ENCODE results near the gene SYT2. TPM values are rescaled to one million over a fixed set of nuclear protein-coding genes. Genes with fewer than 3 reads are reported as not detected.
"Not testable (repeated sequence)": the region's sequence is repeated elsewhere in the genome, so short reads cannot be mapped to it uniquely, and the experiment has no call there.

SYT2 gene
- total RNA-seq, 1 donor from 2014 or later = not detected

DNA sequence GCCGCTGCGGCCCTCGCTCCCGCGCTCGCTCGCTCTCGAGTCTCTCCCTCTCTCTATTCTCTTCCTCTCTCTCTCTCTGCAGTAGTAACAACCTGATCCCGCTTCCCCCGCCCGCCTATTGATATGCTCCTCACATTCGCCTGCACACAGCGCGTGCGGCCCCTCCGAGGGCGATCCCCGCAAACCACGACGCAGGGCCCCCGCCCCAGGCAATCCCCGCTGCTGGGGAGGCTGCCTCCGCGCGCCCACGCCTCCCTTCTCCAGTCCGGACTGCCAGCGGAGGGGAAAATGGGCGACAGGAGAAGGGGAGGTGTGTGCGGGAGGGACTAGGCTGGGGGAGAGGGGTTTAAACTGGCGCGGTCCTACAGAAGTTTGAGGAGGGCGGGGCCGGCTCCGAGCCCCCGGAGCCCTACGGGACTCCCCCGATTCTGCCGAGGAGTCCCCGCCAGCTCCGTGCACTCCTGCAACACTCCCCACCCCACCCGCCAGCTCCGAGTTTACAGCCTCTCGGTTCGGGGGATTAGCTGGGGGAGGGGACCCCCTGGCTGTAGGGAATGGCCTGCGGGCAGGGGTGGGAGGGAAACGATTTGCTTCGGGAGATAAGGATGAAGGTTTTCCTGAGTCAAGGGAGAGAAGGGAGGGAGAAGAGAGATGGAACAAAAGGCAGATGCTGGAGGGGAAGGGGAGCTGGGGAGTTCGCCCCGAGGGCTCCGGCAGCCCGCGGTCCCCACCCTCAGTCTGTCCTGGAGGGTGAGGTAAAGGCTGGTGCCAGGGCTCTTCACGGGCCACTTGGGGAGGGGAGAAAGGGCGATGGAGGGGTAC, 66.6 kb downstream of the SYT2 start:
- intact Hi-C loops (cut with micrococcal nuclease) = no loop called here

DNA sequence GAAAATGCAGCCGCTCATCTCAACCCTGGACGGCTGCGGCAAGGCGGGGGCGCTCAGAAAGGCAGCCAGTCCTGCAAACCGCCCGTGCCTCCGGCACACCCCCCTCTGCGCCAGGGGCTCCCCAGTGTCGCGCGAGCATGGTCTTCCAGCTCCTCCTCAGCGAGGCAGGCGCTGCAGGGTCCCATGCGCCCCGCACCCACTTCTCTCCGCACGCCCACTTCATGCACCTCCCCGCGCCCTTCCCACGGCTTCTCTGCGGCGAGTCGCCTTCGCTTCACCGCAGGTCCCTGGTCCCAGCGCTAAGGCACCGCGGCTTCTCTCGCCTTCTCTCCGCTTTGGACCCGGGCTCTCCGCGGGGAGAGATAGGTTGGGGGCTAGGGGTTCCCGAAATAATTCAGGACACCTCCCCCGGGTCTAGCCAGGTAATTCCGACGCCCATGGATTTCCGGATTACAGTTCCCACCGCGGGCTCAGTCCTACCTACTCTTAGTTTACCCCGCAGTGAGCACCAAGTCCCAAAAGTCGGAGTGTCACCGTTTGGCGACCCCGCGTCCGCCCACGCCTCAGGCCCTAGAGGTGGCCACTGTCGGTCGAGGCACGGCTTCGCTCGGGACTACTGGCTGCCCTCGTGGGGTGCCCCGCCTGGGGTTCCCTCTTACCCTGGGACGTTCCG, 67.5 kb downstream of the SYT2 start:
- intact Hi-C loops (cut with micrococcal nuclease) = no loop called here

DNA sequence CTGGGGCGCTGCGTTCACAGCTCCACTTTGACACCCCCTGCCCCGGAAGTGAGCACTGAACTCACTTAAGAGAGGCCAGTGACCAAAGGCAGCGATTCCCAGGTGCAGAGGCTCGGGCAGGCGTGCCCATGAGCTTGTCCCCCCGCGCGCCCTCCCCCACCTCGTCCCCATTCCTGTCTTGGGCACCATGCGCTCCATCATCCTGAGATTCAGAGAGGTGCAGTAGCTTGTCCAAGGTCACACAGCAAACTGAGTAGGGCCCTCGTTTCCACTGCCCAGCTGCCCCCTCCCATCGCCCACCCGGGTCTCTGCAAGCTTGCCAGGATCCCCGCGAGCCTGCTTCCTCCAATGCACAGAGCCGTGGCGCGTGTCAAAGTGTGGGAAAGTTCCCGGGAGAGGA, 68.0 kb downstream of the SYT2 start:
- intact Hi-C loops (cut with micrococcal nuclease) = no loop called here

DNA sequence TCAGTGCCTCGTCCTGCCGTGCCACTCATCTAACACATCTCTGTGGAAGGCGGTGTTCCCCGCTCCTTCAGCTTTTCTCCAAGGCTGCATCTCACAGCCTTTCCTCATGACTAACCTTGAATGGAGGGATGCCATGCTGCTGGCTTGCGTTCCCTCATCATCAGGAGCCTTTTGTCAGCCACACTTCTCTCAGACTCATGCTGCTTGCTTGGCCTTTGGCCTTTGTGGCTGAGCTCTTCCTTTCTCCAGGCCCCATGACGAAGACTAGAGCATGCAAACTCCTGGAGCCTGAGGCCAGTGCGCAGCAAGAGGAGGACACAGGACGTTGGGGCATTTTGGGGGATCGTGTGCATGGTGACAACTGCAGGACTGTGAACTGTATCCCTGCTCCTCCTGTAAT, 70.8 kb downstream of the SYT2 start:
- intact Hi-C loops (cut with micrococcal nuclease) = no loop called here

DNA sequence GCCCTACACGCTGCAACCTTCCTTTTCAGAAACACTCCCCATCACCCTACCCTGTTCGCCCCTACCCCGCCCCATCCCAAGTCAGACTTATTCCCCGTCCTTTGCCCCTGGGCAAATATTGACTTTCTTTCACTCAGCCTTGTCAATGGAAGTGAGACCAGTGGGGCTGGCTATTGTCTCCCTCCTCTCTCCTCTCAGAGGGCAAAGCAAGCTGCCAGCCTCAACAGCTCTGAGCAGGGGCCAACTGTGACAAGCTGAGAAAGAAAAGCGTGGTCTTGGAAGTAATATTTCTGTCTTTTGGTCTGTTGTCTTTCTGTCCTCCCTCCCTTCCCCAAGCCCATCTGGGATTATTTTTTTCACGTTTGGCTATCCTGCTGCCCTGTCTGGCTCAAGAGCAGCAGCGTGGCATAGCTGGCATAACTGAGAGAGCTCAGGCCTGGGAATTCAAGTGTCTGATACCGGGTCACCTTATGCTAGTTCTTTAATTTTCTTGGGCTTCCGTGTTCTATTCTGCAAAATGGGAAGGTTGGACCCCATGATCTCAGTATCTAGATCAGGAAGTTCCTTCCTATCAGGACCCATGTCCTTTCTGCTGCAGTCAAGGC, 71.5 kb downstream of the SYT2 start:
- intact Hi-C loops (cut with micrococcal nuclease) = not testable (repeated sequence)

DNA sequence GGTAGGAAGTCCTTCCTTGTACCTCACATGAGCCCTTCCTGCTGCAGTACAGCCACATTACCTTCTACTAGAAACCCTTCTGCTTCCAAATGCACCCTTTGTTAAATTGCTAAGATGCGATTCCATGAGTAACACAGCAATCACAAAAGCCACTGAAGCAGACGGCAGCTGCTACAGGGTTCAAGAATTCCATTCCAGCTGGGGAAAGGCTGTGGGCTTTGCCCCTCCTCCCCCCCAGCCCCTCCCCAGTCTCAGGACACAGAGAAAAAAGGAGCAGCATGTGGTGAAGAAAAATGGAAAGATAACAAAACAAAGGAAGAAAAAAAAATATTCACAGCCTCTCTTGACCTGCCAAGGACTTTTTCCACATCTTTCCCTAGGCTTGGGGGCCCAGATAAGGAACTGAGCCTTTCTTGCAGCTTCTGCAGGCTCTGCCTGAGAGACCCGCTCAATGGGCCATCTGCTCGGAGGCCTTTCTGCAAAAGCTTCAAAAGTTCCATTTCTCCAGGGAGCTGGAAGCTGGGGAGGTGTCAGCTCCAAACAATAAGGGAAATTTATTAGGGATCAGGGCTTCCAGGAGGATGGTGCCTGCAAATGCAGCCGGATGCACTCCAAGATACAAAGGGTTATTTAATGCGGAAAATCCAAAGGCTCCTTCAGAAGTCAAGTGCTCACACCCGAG, 72.1 kb downstream of the SYT2 start:
- intact Hi-C loops (cut with micrococcal nuclease) = no loop called here

DNA sequence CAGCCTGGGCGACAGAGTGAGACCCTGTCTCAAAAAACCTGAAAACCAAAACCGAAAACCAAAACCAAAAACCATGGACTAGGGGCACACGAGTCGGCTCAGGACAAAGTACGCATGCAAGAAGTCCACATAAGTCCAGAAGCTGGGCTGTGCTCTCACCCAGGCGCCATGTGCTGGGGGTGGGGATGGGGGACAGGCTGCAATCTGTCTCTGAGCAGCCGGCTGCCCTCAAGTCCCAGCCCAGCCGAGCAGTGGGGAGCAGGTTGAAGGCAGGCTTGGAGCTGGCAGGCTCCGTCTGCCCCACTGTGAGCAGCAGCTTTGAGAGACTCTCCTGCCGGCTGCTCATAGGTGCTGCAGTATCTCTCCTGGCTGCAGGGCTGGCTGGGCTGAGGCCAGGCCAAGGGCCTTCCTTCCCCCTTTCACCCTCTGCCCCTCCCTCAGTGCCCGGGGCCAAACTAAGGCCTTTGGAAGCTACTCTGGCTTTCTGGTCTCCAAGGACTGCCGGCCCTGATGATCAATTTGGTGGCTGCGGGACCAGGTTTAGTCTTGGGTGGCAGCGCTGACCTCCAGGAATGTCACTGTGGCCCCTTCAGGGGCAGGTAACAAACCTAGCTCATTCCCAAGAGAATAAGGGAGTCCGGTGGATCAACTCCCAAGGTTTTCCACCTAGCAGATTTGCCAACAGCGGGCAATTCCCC, 72.8 kb downstream of the SYT2 start:
- intact Hi-C loops (cut with micrococcal nuclease) = not testable (repeated sequence)

DNA sequence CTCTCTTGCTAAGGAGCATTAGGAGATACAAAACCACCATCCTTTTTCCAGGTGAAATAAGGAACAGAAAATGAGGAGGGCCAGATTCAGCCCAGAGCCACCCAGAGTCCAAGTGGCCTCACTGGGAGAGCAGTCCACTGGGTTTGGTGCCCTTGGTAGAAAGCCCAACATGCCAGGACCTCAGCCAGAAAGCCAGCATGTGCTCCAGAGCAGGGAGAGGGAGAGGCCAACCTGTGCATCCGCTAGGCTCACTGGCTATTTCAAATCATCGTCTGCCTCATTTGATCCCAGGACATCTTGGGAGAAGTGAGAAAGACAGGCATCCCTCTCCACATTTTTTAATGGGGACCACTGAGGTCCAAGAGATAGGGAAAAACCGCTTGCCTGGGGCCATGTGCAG, 74.1 kb downstream of the SYT2 start:
- intact Hi-C loops (cut with micrococcal nuclease) = not testable (repeated sequence)

DNA sequence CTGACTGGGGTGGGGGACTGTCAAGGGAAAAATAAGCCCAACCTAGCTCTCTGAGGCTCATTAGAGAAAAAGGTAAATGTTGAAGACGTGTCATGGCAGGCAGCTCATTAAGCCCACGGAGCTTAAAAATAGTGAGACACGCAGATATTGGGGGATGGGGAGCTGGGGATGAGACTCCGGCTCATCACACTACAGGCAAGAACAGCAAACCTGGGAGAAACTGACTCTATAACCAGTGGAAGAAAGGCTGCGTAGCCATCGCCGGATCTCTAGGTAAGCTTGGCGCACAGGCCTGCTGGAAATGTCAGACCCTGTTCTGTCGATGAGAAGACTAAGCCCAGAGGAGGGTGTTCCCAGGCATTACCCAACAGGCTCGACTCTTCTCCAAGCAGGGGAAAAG, 78.0 kb downstream of the SYT2 start:
- intact Hi-C loops (cut with micrococcal nuclease) = no loop called here

DNA sequence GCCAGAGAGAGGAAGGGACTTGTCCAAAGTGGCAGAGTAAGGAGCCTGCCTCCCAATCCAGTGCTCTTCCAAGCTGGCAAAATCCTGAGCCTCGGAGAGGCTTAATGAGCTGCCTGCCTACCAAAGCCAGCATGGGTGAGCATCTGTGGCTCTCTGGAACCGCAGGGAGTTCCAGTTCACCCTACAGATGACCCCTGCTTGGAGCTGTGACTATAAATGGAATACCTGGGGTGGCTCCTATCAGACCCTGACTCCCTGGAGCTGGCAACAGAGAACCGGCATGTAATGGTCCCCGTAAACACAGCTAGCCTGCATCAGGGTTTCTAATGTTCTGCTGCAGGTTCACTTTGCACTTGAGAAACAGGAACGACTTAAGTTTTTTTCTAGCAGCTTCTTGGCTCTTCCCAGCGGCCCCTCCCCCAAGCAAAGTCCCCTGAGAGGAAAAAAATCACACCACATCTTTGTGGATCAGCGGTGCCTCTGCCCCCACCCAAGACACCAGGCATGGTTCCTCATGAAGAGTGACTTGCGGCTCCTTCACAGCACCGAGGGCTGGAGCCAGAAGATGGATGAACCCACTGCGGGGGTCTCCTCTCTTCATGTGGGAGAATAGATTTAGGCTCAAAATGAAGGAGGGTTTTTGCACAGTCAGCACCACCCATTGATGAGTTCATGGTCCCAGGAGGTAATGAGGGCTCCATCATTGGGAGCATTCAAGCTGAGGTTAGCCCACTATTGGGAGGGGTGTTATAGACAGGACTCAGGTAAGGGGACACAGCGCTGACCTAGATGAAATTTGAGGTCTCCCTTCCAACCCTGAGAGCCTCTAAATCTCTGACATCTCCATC, 79.0 kb downstream of the SYT2 start:
- intact Hi-C loops (cut with micrococcal nuclease) = no loop called here

DNA sequence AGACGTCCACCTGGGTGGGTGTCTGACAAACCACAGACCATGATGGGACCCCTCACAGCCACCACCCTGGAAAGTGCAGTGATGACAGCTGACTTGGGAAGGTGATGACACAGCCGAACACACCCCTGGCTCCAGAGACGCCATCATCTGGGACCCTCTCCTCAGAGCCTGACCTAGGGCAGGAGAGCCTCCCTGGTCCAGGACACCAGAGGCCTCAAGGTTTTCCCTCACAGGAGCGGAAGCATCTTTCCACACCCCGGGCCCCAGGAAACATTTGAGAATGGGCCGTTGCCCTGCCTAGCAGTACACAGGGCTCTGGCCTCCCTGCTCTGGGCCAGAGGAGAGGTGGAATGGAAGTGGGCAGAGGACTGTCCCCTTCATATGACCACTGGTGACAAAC, 79.7 kb downstream of the SYT2 start:
- intact Hi-C loops (cut with micrococcal nuclease) = no loop called here

DNA sequence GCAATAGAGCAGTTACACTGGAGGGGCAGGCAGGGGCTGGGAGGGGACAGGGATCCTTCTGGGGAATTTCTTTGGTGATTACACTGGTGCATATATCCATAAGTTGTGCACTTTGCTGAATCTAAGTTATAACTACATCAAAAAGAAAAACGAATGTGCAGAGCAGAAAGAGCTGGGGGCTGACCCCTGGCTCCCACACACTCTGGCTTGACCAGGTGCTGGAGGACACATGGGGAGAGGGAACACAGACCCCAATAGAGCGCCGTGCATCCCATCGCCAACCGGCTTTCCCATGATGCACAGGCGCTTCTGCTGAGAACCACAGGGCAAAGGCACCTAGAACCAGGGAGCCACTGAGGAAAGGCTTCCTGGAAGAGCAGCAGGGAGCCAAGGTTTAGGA, 80.2 kb downstream of the SYT2 start:
- intact Hi-C loops (cut with micrococcal nuclease) = not testable (repeated sequence)

DNA sequence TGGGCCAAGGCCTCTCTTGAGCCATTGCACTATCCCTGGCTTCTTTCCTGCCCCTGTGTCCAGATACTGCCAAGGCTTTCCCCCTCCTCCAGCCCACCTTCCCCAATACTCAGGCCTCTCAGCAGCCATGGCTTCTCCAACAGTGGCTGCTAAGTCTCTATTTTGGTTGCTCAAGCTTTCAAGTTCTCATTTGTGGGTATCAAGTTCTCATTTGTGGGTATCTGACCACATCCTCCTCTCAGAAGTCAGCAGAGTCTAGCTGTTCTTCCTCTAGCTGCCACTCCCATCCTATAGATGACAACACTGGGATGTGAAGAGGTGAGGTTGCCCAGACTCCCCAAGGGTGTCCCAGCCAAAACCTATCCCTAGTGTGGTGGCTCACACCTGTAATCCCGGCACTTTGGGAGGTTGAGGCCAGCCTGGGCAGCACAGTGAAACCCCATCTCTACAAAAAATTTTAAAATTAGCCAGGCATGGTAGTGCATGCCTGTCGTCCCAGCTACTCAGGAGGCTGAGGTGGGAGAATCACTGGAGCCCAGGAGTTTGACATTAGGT, 80.9 kb downstream of the SYT2 start:
- intact Hi-C loops (cut with micrococcal nuclease) = loop anchor here (2.0 to 10.0 kb wide), 3 partner anchors 145 to 378 kb away; partner anchors contain the start of gene TMEM183A

DNA sequence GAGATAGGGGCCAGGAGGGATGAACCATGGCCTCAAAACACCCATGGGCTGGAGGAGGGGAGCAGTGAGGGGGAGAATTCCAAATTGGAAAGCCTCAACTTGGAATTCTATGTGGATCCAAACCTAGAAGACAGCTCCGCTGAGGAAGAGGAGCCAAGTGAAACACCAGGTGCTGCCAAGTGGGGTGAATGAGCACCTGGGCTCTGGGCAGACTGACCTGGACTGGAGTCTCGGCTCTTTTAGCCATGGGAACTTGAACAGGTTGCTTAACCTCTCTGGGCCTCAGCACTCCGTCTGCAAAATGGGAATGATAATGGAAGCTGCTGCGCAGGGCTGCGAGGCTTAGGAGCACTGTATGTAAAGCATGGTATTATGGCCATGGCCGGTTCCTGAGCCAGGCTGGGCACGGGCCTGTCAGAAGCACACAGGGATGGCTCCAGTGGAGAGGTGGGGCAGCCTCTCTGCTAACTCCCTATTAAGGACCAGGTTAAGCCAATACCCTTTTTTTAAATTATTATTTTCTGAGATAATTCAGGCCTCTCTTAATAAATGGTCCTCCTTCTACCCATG, 81.5 kb downstream of the SYT2 start:
- intact Hi-C loops (cut with micrococcal nuclease) = loop anchor here (2.0 to 10.0 kb wide), 3 partner anchors 144 to 379 kb away; partner anchors contain the start of gene TMEM183A

DNA sequence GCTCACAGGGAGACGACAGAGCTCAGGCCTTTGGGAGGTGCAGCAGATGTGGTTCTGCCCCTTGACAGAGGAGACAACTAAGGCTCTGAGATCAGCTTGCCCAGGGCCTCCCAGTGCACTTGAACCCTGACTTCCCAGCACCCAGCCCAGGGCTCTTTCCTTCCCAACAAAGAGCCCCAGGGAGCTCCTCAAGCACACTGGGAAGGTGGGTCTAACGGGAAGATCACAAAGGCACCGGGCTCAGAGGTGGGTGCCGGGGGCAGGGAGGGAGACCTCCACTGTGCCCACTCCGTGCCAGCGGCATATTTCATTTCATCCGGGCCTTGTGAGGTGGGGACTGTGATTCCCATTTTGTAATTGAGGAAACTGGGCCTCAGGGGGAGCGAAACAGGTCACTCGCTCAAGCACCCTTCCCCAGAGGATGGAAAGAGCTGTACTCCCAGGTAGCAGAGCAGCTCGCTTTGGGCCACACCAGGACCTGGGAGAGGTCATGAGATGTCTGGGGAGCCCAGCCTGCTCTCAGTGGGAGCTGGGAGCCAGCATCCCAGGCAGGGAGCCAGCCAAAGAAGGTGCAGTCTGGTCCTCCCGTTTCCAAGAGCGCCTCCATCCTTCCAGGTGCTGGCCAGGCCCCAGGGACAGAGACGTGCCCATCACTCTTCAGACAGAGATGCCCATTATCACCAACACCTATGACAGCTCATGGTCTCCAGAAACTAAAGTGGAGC, 82.3 kb downstream of the SYT2 start:
- intact Hi-C loops (cut with micrococcal nuclease) = loop anchor here (2.0 to 10.0 kb wide), 3 partner anchors 143 to 379 kb away; partner anchors contain the start of gene TMEM183A

DNA sequence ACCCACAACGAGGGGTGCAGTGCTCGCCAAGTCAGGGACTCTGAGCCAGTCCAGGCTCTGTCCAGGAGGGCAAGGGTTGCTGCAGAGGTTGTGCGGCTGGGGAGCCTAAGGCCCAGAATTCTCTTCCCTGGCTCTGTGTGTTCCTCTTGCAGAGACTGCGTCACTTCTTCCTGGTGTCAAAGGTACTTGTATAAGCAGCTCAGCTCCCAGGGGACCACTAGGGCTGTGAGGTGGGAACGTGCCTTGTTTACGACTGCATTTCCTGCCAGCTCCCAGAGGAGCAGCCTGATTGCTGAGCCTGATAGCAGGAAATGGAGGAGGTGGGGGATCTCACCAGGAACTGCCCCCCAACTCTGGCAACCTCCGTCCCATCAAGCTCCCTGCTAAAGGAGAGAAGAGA, 83.2 kb downstream of the SYT2 start:
- intact Hi-C loops (cut with micrococcal nuclease) = loop anchor here (5.0 to 10.0 kb wide), 2 partner anchors 142 to 380 kb away; partner anchors contain the start of gene TMEM183A

DNA sequence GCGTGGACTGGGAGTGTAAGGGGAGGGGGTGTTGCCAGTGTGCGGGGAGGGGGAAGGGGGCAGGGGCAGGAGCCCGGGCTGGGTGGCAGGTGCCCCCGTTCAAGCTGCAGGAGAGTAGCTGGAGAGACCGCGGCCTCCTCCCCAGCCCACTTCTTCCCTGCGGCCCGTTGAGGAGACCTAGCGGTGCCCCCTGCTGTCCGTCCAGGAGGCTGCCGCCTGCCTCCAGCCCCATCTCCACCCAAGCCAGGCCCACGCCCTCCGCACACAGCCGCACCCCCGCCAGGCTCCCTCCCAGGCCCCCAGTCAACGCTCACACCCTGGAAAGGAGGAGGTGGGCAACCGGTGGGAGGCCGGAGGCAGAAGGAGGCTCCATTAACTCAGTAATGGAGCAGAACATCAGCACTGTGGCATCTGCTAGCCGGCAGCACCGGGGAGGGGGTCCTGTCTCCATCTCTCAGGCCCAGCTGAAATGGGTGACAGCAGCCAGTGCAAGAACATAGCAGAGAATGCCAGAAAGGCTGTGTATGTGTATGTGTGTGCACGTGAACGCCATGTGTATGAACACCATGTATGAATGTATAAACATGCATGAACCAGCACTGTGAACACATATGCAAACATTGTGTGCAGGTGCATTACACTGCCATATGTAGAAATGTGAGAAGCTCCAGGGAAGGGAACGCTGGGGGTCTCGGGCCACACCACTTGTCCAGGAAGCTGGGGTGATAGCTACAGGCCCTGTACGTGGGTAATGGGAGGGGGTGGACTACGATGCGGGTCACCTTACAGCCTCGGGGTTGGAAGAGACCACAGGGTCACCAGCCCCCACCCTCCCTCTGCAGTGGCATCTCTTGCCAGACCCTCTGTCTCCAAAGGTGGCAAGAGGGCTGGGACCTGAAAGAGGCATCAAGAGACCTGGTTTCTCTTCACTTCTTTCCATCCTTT, 84.6 kb downstream of the SYT2 start:
- intact Hi-C loops (cut with micrococcal nuclease) = loop anchor here (1.0 to 10.0 kb wide), 3 partner anchors 124 to 382 kb away; partner anchors contain the start of gene TMEM183A

Data from T-helper 1 cell treated with Interleukin-12 subunit alpha and Interleukin-12 subunit beta and Interleukin-4 antibody, amounts not matched to agents 30 ng/mL and 1 ng/mL, for 36 hours (primary cell).